ENCODE data around the gene C18orf63.

The C18orf63 gene

GRCh38 chr18:74315464-74316256, at the start of gene C18orf63:
Gene C18orf63 (plus strand): TSS chr18:74315839. CDS start chr18:74317866, 2,027 bp downstream.
- no peak for TF ChIP-seq CTCF (conservative IDR thresholded peaks at IDR 0.05; ENCODE audit: control insufficient read depth, insufficient read depth, low read depth, low read length)
- no peak within 1 kb of the TSS for H3K4me3 ChIP-seq (ENCODE audit: control insufficient read depth, low read depth, low read length)
- DNase-seq (ENCODE audit: low read depth) = no peak

GRCh38 chr18:74266161-74266560, 49.5 kb upstream of the C18orf63 start:
- no peak for TF ChIP-seq CTCF (conservative IDR thresholded peaks at IDR 0.05; ENCODE audit: control insufficient read depth, insufficient read depth, low read depth, low read length)
- no peak overlapping the region for H3K4me3 ChIP-seq (ENCODE audit: control insufficient read depth, low read depth, low read length)
- peak; percentile 21 for DNase-seq (ENCODE audit: low read depth)

- no peak for TF ChIP-seq CTCF (conservative IDR thresholded peaks at IDR 0.05; ENCODE audit: control insufficient read depth, insufficient read depth, low read depth, low read length)
- H3K4me3 ChIP-seq (ENCODE audit: control insufficient read depth, low read depth, low read length) = no peak overlapping the region
- no peak for DNase-seq (ENCODE audit: low read depth)
Observed at GRCh38 chr18:74268175-74268574, 47.5 kb upstream of the C18orf63 start.

GRCh38 chr18:74268933-74269620, 46.6 kb upstream of the C18orf63 start:
- DNase-seq (ENCODE audit: low read depth) = no peak
- TF ChIP-seq CTCF (conservative IDR thresholded peaks at IDR 0.05; ENCODE audit: control insufficient read depth, insufficient read depth, low read depth, low read length) = no peak
- H3K4me3 ChIP-seq (ENCODE audit: control insufficient read depth, low read depth, low read length) = no peak overlapping the region

- no peak overlapping the region for H3K4me3 ChIP-seq (ENCODE audit: control insufficient read depth, low read depth, low read length)
- DNase-seq (ENCODE audit: low read depth) = peak; percentile 85
- TF ChIP-seq CTCF (conservative IDR thresholded peaks at IDR 0.05; ENCODE audit: control insufficient read depth, insufficient read depth, low read depth, low read length) = no peak
Observed at GRCh38 chr18:74271635-74272034, 44.0 kb upstream of the C18orf63 start.

GRCh38 chr18:74273394-74273793, 42.2 kb upstream of the C18orf63 start:
- DNase-seq (ENCODE audit: low read depth) = no peak
- H3K4me3 ChIP-seq (ENCODE audit: control insufficient read depth, low read depth, low read length) = no peak overlapping the region
- no peak for TF ChIP-seq CTCF (conservative IDR thresholded peaks at IDR 0.05; ENCODE audit: control insufficient read depth, insufficient read depth, low read depth, low read length)

All from fibroblast of mammary gland (primary cell).